ENCODE results near the gene ABCD2.
"Not testable (repeated sequence)": the region's sequence is repeated elsewhere in the genome, so short reads cannot be mapped to it uniquely, and the experiment has no call there.

Gene ABCD2

GRCh38 chr12:39574785-39575497, 44.7 kb downstream of the ABCD2 start:
- peaks cover 48% of the 10 kb centered on the region for H3K36me3 ChIP-seq
- DNase-seq = no peak
- no peaks in the 10 kb centered on the region for H3K27me3 ChIP-seq
- H3K9me3 ChIP-seq = no peaks in the 10 kb centered on the region
- no peak for TF ChIP-seq CTCF (IDR thresholded peaks at IDR 0.05; ENCODE audit: low read depth, low read length)
- H3K4me1 ChIP-seq = peaks cover 2% of the 10 kb centered on the region; the same call in 1 of the 2 replicates
- no peak overlapping the region for H3K4me3 ChIP-seq (ENCODE audit: low read depth, low read length)

DNA sequence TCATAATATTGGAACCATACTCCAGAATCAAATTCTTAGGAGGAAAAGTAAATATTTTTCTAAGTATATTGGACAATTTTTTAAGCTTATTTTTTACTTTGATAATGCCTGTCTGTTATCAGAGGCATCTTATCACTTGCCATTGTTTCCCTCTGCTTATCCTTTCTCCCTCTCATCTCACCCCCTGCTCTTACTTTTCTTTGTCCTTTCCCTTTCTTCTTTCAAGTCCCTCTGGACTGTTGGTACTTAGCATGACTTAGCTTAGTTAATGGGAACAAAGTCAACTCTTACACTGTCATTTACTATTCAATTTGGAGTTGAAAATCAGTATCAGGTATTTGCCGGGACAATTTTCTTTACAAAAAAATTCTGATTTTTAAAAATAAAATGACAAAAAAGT, 45.2 kb downstream of the ABCD2 start:
- TF ChIP-seq CTCF (IDR thresholded peaks at IDR 0.05; ENCODE audit: low read depth, low read length) = no peak
- peaks cover 5% of the 10 kb centered on the region; the same call in 1 of the 2 replicates for H3K9me3 ChIP-seq
- no peak overlapping the region for H3K4me3 ChIP-seq (ENCODE audit: low read depth, low read length)
- no peak for DNase-seq
- no peaks in the 10 kb centered on the region for H3K27me3 ChIP-seq
- peaks cover 2% of the 10 kb centered on the region; the same call in 1 of the 2 replicates for H3K4me1 ChIP-seq
- H3K36me3 ChIP-seq = peaks cover 53% of the 10 kb centered on the region

DNA sequence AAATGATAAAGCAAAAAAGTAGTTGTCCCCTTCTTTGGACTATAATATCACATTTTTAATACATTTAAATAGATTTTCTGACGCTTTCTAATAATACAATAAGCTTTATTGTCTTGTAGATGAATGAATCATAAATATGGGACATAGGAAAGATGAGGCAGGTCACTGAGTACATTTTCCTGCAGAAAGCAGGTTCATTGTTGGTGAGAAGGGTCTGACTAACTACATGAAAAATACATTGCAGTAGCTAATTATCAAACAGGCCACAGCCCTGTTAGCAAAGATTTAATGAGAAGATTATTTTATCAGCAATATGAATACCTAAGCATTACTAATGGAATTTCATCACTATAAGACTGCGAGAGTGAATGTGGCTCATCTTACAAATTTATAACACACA, 45.6 kb downstream of the ABCD2 start:
- H3K4me1 ChIP-seq = peaks cover 2% of the 10 kb centered on the region; the same call in 1 of the 2 replicates
- H3K27me3 ChIP-seq = no peaks in the 10 kb centered on the region
- H3K4me3 ChIP-seq (ENCODE audit: low read depth, low read length) = no peak overlapping the region
- DNase-seq = no peak
- peaks cover 53% of the 10 kb centered on the region for H3K36me3 ChIP-seq
- no peak for TF ChIP-seq CTCF (IDR thresholded peaks at IDR 0.05; ENCODE audit: low read depth, low read length)
- H3K9me3 ChIP-seq = peaks cover 7% of the 10 kb centered on the region; the same call in 1 of the 2 replicates

- DNase-seq = no peak
- H3K4me1 ChIP-seq = peaks cover 2% of the 10 kb centered on the region; the same call in 1 of the 2 replicates
- H3K9me3 ChIP-seq = peaks cover 7% of the 10 kb centered on the region; the same call in 1 of the 2 replicates
- H3K27me3 ChIP-seq = no peaks in the 10 kb centered on the region
- peaks cover 57% of the 10 kb centered on the region for H3K36me3 ChIP-seq
- H3K4me3 ChIP-seq (ENCODE audit: low read depth, low read length) = no peak overlapping the region
- TF ChIP-seq CTCF (IDR thresholded peaks at IDR 0.05; ENCODE audit: low read depth, low read length) = no peak
Observed at GRCh38 chr12:39572551-39572950, 47.1 kb downstream of the ABCD2 start.

- peaks cover 7% of the 10 kb centered on the region; the same call in 1 of the 2 replicates for H3K9me3 ChIP-seq
- H3K4me3 ChIP-seq (ENCODE audit: low read depth, low read length) = no peak overlapping the region
- peaks cover 2% of the 10 kb centered on the region; the same call in 1 of the 2 replicates for H3K4me1 ChIP-seq
- no peak for TF ChIP-seq CTCF (IDR thresholded peaks at IDR 0.05; ENCODE audit: low read depth, low read length)
- no peaks in the 10 kb centered on the region for H3K27me3 ChIP-seq
- DNase-seq = no peak
- H3K36me3 ChIP-seq = peaks cover 57% of the 10 kb centered on the region
Observed at GRCh38 chr12:39571351-39571750, 48.3 kb downstream of the ABCD2 start.

DNA sequence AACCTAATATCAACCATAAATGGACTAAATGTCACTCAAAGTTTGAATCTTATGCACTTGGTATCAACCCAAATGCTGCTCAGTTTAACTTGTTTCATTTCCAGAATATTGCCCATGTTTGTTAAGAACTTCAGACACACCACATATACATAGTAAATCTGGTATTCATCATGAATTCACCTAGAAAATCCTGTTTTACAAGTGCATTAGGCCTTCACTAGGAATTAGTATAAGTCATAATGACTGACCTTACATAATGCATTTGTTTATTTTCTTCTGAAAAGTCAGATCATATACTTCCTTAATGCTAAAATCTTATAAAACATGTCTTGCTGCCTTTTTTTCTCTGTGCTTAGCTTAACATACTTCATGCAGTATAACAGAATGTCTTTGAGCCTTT, 66.1 kb downstream of the ABCD2 start:
- Histone ChIP-seq H3K4me1 (peaks cover 3% of the 10 kb centered on the region; the same call in 1 of the 2 replicates), H3K36me3 (peaks cover 27% of the 10 kb centered on the region), H3K9me3 (no peaks in the 10 kb centered on the region), H3K4me3 (ENCODE audit: low read depth, low read length) (no peak overlapping the region), H3K27me3 (no peaks in the 10 kb centered on the region)
- DNase-seq = no peak
- no peak for TF ChIP-seq CTCF (IDR thresholded peaks at IDR 0.05; ENCODE audit: low read depth, low read length)

DNA sequence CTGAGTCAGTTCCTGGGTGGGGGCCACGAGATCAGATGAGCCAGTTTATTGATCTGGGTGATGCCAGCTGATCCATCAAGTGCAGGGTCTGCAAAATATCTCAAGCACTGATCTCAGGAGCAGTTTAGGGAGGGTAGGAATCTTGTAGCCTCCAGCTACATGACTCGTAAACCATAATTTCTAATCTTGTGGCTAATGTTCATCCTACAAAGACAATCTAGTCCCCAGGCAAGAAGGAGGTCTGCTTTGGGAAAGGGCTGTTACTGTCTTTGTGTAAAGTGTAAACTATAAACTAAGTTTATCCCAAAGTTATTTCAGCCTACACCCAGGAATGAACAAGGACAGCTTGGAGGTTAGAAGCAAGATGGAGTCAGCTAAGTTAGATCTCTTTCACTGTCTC, 75.4 kb downstream of the ABCD2 start:
- not testable (repeated sequence) for H3K27me3 ChIP-seq; H3K9me3 ChIP-seq; DNase-seq; H3K4me3 ChIP-seq (ENCODE audit: low read depth, low read length); H3K36me3 ChIP-seq
- peaks cover 12% of the 10 kb centered on the region for H3K4me1 ChIP-seq

All from BE2C (cell line).